Measurements from ENCODE around the gene TMEM145. TPM values are rescaled to one million over a fixed set of nuclear protein-coding genes. Genes with fewer than 3 reads are reported as not detected.
"Not testable (repeated sequence)": the region's sequence is repeated elsewhere in the genome, so short reads cannot be mapped to it uniquely, and the experiment has no call there.

The TMEM145 gene
- total RNA-seq, 1 donor from 2014 or later = 0.20 TPM

- DNase-seq = no peak
Observed at GRCh38 chr19:42335374-42335936, 22.3 kb downstream of the TMEM145 start.

GRCh38 chr19:42335971-42336370 lies 22.9 kb downstream of the TMEM145 start:
- no peak for DNase-seq

GRCh38 chr19:42339126-42339860 lies 26.2 kb downstream of the TMEM145 start:
- DNase-seq = not testable (repeated sequence)

- DNase-seq = not testable (repeated sequence)
Observed at GRCh38 chr19:42339922-42340321, 26.8 kb downstream of the TMEM145 start.

- DNase-seq = no peak
Observed at GRCh38 chr19:42343344-42344110, 30.4 kb downstream of the TMEM145 start.

- no peak for DNase-seq
Observed at GRCh38 chr19:42344336-42344893, 31.3 kb downstream of the TMEM145 start.

GRCh38 chr19:42345191-42345812 lies 32.2 kb downstream of the TMEM145 start:
- no peak for DNase-seq

GRCh38 chr19:42348211-42348610 lies 35.1 kb downstream of the TMEM145 start:
- DNase-seq = no peak

- no peak for DNase-seq
Observed at GRCh38 chr19:42349378-42350107, 36.4 kb downstream of the TMEM145 start.

- no peak for DNase-seq
Observed at GRCh38 chr19:42350417-42350816, 37.3 kb downstream of the TMEM145 start.

GRCh38 chr19:42351079-42351735 lies 38.1 kb downstream of the TMEM145 start:
- DNase-seq = no peak

- DNase-seq = no peak
Observed at GRCh38 chr19:42352301-42353259, 39.5 kb downstream of the TMEM145 start.

- no peak for DNase-seq
Observed at GRCh38 chr19:42353341-42354015, 40.4 kb downstream of the TMEM145 start.

- no peak for DNase-seq
Observed at GRCh38 chr19:42355896-42356295, 42.8 kb downstream of the TMEM145 start.

GRCh38 chr19:42356686-42357085 lies 43.6 kb downstream of the TMEM145 start:
- no peak for DNase-seq

GRCh38 chr19:42357290-42357689 lies 44.2 kb downstream of the TMEM145 start:
- DNase-seq = no peak

GRCh38 chr19:42360787-42361544 lies 47.9 kb downstream of the TMEM145 start:
- no peak for DNase-seq

GRCh38 chr19:42361545-42361910 lies 48.4 kb downstream of the TMEM145 start:
- DNase-seq = no peak

- DNase-seq = no peak
Observed at GRCh38 chr19:42362342-42362741, 49.2 kb downstream of the TMEM145 start.
